ENCODE data around the gene FOXD3.

DNA sequence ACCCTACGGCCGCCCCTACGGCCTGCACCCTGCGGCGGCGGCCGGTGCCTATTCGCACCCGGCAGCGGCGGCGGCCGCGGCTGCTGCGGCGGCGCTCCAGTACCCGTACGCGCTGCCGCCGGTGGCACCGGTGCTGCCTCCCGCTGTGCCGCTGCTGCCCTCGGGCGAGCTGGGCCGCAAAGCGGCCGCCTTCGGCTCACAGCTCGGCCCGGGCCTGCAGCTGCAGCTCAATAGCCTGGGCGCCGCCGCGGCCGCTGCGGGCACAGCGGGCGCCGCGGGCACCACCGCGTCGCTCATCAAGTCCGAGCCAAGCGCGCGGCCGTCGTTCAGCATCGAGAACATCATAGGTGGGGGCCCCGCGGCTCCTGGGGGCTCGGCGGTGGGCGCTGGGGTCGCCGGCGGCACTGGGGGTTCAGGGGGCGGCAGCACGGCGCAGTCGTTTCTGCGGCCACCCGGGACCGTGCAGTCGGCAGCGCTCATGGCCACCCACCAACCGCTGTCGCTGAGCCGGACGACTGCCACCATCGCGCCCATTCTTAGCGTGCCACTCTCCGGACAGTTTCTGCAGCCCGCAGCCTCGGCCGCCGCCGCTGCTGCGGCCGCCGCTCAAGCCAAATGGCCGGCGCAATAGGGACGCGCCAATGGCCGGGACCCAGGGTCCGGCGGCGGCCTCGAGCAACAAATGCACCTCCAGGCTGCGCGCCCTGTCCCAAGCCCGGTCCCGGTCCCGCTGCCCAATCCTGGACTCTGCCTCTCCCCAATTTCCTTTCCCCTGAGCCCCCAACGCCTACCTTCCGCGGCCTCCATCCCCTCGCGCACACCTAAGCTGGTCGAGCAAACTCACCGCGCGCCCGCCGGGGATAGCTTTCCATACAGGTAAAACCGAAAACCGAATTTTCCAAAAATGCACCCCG is 1.8 kb downstream of the FOXD3 start:
- TF ChIP-seq, protein P1, sequence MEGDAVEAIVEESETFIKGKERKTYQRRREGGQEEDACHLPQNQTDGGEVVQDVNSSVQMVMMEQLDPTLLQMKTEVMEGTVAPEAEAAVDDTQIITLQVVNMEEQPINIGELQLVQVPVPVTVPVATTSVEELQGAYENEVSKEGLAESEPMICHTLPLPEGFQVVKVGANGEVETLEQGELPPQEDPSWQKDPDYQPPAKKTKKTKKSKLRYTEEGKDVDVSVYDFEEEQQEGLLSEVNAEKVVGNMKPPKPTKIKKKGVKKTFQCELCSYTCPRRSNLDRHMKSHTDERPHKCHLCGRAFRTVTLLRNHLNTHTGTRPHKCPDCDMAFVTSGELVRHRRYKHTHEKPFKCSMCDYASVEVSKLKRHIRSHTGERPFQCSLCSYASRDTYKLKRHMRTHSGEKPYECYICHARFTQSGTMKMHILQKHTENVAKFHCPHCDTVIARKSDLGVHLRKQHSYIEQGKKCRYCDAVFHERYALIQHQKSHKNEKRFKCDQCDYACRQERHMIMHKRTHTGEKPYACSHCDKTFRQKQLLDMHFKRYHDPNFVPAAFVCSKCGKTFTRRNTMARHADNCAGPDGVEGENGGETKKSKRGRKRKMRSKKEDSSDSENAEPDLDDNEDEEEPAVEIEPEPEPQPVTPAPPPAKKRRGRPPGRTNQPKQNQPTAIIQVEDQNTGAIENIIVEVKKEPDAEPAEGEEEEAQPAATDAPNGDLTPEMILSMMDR (IDR thresholded peaks at IDR 0.05; ENCODE audit: poor library complexity) = no peak
- no peak for TF ChIP-seq EZH2phosphoT487 (IDR thresholded peaks at IDR 0.05; ENCODE audit: low read depth, severe bottlenecking, unreplicated experiment)

Data from hepatocyte (in vitro differentiated cells).